HFFc6 (cell line): ENCODE data around the gene MECP2. TPM values are rescaled to one million over a fixed set of nuclear protein-coding genes. Genes with fewer than 3 reads are reported as not detected.

ENCODE experiments used
- DNase-seq: peaks from one replicate; pipeline ENCODE4 v3.0.0-alpha.2; 2018
- H3K27ac Mint-ChIP-seq: 2 replicates; pipeline ENCODE4 v1.8.0; 2020; ENCODE audit warnings: mild to moderate bottlenecking, mixed read lengths
- H3K27me3 Mint-ChIP-seq: 2 replicates; pipeline ENCODE4 v1.8.0; 2021; ENCODE audit warnings: mild to moderate bottlenecking, moderate library complexity, mixed read lengths; ENCODE audit not compliant: insufficient read depth
- H3K36me3 Mint-ChIP-seq: 2 replicates; pipeline ENCODE4 v1.8.0; 2021; ENCODE audit warnings: low read depth, mixed read lengths
- H3K4me1 Mint-ChIP-seq: 2 replicates; pipeline ENCODE4 v1.8.0; 2020; ENCODE audit warnings: low read depth, mixed read lengths
- H3K4me3 Mint-ChIP-seq: 2 replicates; pipeline ENCODE4 v1.8.0; 2020; ENCODE audit warnings: mild to moderate bottlenecking, moderate library complexity, mixed read lengths
- H3K9me3 Mint-ChIP-seq: 2 replicates; pipeline ENCODE4 v1.8.0; 2020; ENCODE audit warnings: mild to moderate bottlenecking, mixed read lengths
- CTCF ChIP-seq: fragments of 200-600 bp; sonication (generic); IDR thresholded peaks from 2 replicates; pipeline ENCODE4 v1.5.0; 2021; ENCODE audit warnings: antibody characterized with exemption, mild to moderate bottlenecking
- total RNA-seq, 6 experiments: library from RNA; stranded (reverse); fragmentation: NEBNext Ultra II Directional; extraction: Animal tissue kit (Norgen Biotek cat#: 25700); gene quantifications; 2 replicates in 1 of 6; 3 replicates in 5 of 6; pipeline ENCODE4 v1.2.3, GENCODE V29; 2021

MECP2 gene
- total RNA-seq, 6 experiments from 2014 or later = 28.8 to 35.8 (median 31.9) TPM

- Mint-ChIP-seq H3K27ac (no peak overlapping the region), H3K27me3 (peaks cover 4% of the 10 kb centered on the region), H3K9me3 (no peaks in the 10 kb centered on the region)
Observed at GRCh38 chrX:154029439-154029838, 68.1 kb downstream of the MECP2 start.

GRCh38 chrX:154028502-154029184, 68.9 kb downstream of the MECP2 start:
- no peak for DNase-seq
- peaks cover 4% of the 10 kb centered on the region for H3K27me3 Mint-ChIP-seq
- H3K27ac Mint-ChIP-seq = no peak overlapping the region; the same call in 1 of the 2 replicates
- no peak overlapping the region for H3K4me3 Mint-ChIP-seq
- H3K9me3 Mint-ChIP-seq = no peaks in the 10 kb centered on the region
- H3K36me3 Mint-ChIP-seq = no peaks in the 10 kb centered on the region; the same call in 1 of the 2 replicates
- TF ChIP-seq CTCF = no peak
- no peaks in the 10 kb centered on the region for H3K4me1 Mint-ChIP-seq

More at GRCh38 chrX:154029439-154029838, 68.1 kb downstream of the MECP2 start:
- DNase-seq = no peak
- H3K4me1 Mint-ChIP-seq = no peaks in the 10 kb centered on the region
- H3K36me3 Mint-ChIP-seq = no peaks in the 10 kb centered on the region; the same call in 1 of the 2 replicates
- no peak overlapping the region for H3K4me3 Mint-ChIP-seq
- no peak for TF ChIP-seq CTCF

- no peak for TF ChIP-seq CTCF
- DNase-seq = no peak
- H3K9me3 Mint-ChIP-seq = no peaks in the 10 kb centered on the region
- H3K36me3 Mint-ChIP-seq = no peaks in the 10 kb centered on the region; the same call in 1 of the 2 replicates
- no peak overlapping the region for H3K27ac Mint-ChIP-seq
- no peak overlapping the region for H3K4me3 Mint-ChIP-seq
- peaks cover 4% of the 10 kb centered on the region for H3K27me3 Mint-ChIP-seq
- peaks cover 4% of the 10 kb centered on the region; the same call in 1 of the 2 replicates for H3K4me1 Mint-ChIP-seq
Observed at GRCh38 chrX:154027986-154028385, 69.5 kb downstream of the MECP2 start.

GRCh38 chrX:154027022-154027402, 70.5 kb downstream of the MECP2 start:
- H3K9me3 Mint-ChIP-seq = no peaks in the 10 kb centered on the region
- H3K36me3 Mint-ChIP-seq = no peaks in the 10 kb centered on the region; the same call in 1 of the 2 replicates
- no peak overlapping the region for H3K4me3 Mint-ChIP-seq
- DNase-seq = no peak
- TF ChIP-seq CTCF = no peak
- no peak overlapping the region for H3K27ac Mint-ChIP-seq
- H3K27me3 Mint-ChIP-seq = peaks cover 4% of the 10 kb centered on the region
- H3K4me1 Mint-ChIP-seq = peaks cover 6% of the 10 kb centered on the region; the same call in 1 of the 2 replicates

GRCh38 chrX:154026136-154027021, 71.1 kb downstream of the MECP2 start:
- no peak overlapping the region for H3K4me3 Mint-ChIP-seq
- no peaks in the 10 kb centered on the region for H3K9me3 Mint-ChIP-seq
- H3K27me3 Mint-ChIP-seq = peaks cover 4% of the 10 kb centered on the region
- H3K27ac Mint-ChIP-seq = no peak overlapping the region
- H3K4me1 Mint-ChIP-seq = peaks cover 8% of the 10 kb centered on the region
- no peaks in the 10 kb centered on the region for H3K36me3 Mint-ChIP-seq
- DNase-seq = no peak
- TF ChIP-seq CTCF = no peak
